ENCODE data around the gene SLC24A2.
"Not testable (repeated sequence)": the region's sequence is repeated elsewhere in the genome, so short reads cannot be mapped to it uniquely, and the experiment has no call there.

The SLC24A2 gene

GRCh38 chr9:19788614-19789271, at the start of gene SLC24A2:
TSS of gene SLC24A2 (minus strand) at chr9:19789037.
- DNase-seq: no peak

GRCh38 chr9:19833331-19833730, 44.5 kb upstream of the SLC24A2 start:
- not testable (repeated sequence) for DNase-seq

DNA sequence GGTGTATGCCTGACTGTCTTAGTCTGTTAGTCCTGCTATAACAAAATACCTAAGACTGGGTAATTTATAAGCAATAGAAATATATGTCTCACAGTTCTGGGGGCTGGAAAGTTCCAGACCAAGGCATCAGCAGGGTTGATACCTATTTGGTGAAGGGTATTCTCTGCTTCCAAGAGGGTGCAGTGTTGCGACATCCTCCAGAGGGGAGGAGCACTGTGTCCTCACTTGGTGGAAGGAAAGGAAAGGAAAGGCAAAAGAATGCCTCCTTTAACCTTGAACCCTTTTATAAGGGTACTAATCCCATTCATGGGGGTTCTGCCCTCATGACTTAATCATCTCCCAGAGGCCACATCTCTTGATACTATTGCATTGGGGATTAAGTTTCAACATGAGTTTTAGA, 42.0 kb upstream of the SLC24A2 start:
- DNase-seq: no peak

DNA sequence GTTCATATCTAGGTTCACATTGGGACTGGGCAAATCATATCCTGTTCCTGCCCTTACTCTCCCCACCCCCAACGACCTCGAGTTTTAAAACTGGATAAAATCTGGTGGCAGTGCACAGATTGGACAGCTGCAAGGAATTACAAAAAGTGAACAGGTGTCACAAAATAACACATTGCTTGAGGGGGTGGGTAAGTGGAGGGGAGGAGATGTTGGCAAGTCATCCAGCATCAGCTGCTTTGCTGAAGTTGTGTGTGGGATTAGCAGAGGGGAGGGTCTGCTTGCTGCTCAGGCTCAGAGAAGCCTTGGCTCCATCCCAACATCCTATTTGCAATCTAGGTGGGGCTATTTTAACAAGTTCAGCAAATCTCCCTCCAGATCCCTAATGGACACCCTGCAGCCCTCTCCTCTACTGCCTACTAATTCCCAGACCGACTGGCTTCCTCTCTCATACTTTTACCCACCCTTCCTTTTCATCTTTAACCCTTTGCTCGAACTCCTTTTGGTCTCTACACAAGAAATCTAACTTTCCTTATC, 39.8 kb upstream of the SLC24A2 start:
- DNase-seq: no peak

GRCh38 chr9:19816769-19817168, 27.9 kb upstream of the SLC24A2 start:
- DNase-seq: no peak

DNA sequence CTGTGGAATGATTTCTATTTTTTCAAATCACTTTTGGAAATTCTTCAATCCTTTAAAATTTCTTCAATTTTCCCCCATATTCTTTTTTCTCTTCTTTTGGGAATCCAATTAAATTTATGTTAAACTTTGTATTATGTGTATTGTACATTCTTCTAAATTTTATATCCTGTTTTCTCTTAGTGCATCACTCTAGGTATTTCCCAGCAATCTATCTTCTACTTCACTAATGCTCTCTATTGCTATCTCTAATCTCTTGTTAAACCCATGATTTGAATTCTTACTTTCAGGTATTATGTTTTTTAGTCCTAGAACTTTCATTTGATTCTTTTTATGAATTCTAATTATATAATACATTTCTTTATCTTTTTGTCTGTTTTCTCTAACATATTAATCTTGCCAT, 23.4 kb upstream of the SLC24A2 start:
- DNase-seq: no peak

- DNase-seq: no peak
These were observed 20.8 kb upstream of the SLC24A2 start for GRCh38 chr9:19809422-19810269.

GRCh38 chr9:19807182-19807892, 18.5 kb upstream of the SLC24A2 start:
- no peak for DNase-seq

GRCh38 chr9:19804431-19804830, 15.6 kb upstream of the SLC24A2 start:
- DNase-seq: no peak

GRCh38 chr9:19800884-19801283, 12.0 kb upstream of the SLC24A2 start:
- no peak for DNase-seq

GRCh38 chr9:19799784-19800183, 10.9 kb upstream of the SLC24A2 start:
- DNase-seq: no peak

GRCh38 chr9:19788152-19788551, 685 bp downstream of the SLC24A2 start:
- DNase-seq: no peak

DNA sequence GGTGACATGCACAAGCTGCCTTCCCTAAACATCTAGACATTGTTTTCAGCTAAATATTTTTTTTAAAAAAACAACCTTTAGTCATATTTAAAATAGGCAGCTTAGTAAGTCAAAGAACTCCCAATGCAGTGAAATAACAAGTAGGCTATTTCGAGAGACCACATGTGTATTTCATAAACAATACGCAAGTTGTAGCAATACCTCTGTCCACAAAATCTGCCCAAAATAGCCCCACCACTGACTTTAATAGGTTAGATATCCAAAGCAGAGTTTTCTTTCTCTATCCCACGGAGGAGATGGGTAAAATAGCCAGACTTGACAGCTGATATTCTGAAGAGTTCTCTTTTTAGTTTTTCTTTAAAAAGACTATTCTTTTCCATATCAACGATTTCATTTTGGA, 1.2 kb downstream of the SLC24A2 start:
- no peak for DNase-seq

- DNase-seq: no peak
These were observed 3.6 kb downstream of the SLC24A2 start for GRCh38 chr9:19785230-19785629.

DNA sequence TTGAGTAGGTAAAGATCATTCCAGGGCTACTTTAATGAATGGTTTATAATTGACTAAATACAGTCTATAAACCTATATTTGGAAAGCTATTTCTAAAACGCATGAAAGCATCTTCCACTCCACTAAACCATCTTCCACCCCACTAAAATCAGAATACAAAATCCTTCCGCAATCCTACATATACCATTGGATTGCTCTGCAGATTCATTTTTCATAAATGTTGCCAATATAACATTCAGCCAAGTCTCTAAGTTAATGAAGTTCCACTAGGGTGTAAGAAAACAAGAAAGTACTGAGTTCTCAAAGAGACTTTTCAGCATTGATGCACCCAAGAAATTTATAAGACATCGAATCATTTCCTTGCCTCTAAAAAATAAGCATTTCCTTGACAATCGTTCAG, 4.7 kb downstream of the SLC24A2 start:
- no peak for DNase-seq

DNA sequence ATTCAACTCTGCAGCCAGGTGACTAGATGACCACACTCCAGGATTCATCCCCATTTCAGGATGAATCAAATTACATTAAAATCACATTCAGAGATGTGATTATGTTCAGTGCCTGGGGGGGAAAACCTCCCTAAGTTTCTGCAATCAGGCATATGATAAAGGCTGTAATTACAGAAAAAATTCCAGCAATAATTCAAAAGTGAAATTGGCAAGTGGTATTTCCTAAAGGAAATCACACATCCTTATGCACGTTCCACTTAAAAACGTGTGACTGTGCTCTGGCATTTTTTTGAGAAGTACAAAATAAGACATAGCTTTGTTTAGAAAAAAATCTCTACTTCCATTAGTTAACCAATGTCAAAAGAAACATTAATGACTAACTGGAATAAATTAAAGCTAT, 5.3 kb downstream of the SLC24A2 start:
- no peak for DNase-seq

GRCh38 chr9:19782005-19782404, 6.8 kb downstream of the SLC24A2 start:
- DNase-seq: peak; percentile 69

DNA sequence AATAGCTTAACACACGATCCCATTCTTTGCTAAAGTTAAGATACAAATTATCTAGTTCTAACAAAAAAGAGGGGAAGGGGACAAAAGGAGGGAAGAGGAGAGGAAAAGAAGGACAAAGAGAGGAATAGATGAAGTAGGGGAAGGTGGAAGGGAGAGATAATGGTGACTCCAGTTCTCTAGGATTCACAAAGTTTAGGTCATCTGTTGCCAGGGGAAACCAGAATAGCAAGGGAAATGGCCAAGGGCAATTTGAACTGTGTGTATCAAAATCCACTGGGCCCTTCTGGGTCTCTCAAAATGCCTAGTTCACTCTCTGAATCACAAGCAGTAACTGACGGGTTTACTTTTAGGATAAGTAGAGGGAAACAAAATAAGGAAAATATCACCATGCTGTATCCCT, 7.6 kb downstream of the SLC24A2 start:
- no peak for DNase-seq

GRCh38 chr9:19771446-19771845, 17.4 kb downstream of the SLC24A2 start:
- DNase-seq: no peak

DNA sequence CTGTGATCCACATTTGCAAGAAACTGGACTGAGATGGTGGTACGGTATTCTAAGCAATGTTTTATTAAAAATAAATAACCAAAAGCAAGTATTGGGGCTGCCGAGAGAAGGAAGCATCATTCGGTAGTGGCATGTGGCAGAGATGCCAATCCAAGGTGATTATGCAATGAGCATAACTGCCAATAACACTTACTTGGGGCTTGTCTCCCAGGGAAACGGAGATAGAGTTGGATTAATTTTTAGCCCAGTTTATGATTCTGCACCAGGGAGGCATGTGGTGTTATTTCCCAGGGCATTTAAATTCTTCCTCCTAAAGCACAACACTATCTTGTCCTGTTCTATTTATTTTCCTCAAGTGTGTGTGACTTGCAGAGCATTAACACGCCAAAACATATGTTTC, 17.9 kb downstream of the SLC24A2 start:
- DNase-seq: no peak

GRCh38 chr9:19769213-19769612, 19.6 kb downstream of the SLC24A2 start:
- DNase-seq: no peak

GRCh38 chr9:19768798-19769197, 20.0 kb downstream of the SLC24A2 start:
- no peak for DNase-seq

DNA sequence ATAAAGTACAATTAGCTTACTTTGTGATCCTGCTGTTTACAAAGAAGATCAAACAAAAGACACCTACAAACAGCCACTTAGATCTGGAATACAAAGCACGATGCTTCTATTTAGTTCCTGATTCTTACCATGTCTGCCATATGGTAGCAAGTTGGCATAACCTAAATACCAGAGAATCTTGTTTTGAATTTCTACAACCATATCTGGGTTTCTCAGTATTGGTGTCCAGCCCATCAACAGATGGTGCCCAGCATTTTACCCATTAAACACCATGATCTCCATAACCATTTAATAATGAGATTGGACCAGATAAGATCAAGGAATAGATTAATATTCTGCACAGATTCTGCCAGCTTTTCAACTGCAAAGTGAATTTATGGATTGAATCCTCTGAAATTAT, 29.8 kb downstream of the SLC24A2 start:
- DNase-seq: no peak

GRCh38 chr9:19757745-19758144, 31.1 kb downstream of the SLC24A2 start:
- peak; percentile 13 for DNase-seq
